Peyer's patch (tissue), 4 donors: ENCODE results near the gene GKN1. TPM values are rescaled to one million over a fixed set of nuclear protein-coding genes. Genes with fewer than 3 reads are reported as not detected.

Experiments
- DNase-seq, 3 donors: peaks; one replicate each; pipeline ENCODE4 v3.0.0-alpha.2; 2017 to 2019
- H3K27ac ChIP-seq, 4 donors: fragments of 200-600 bp; sonication (generic); one replicate each; pipeline ENCODE4 v1.5.1; 2016 to 2019
- H3K27me3 ChIP-seq, 2 donors: fragments of 200-600 bp; sonication (generic); one replicate each; pipeline ENCODE4 v1.5.1; 2019
- H3K36me3 ChIP-seq, 3 donors: fragments of 200-600 bp; sonication (generic); one replicate each; pipeline ENCODE4 v1.5.1; 2016 to 2019
- H3K4me1 ChIP-seq, 4 donors: fragments of 200-600 bp; sonication (generic); one replicate each; pipeline ENCODE4 v1.5.1; 2016 to 2019
- H3K4me3 ChIP-seq, 4 donors: fragments of 200-600 bp; sonication (generic); 1 replicate in 3 of 4; 2 replicates in 1 of 4; pipeline ENCODE4 v1.5.1; 2016 to 2019; ENCODE audit warnings: mild to moderate bottlenecking in 1 of 4
- H3K9me3 ChIP-seq, 4 donors: fragments of 200-600 bp; sonication (generic); one replicate each; pipeline ENCODE4 v1.5.1; 2016 to 2019; ENCODE audit warnings: mild to moderate bottlenecking in 1 of 4
- CTCF ChIP-seq, 6 experiments: fragments of 450-650 bp in 4 of 6; fragments of 200-600 bp in 2 of 6; sonication (generic) in 1 of 6; IDR thresholded peaks; one replicate each; pipeline ENCODE4 v1.5.1; 2017 to 2019; ENCODE audit warnings: antibody characterized with exemption in 6 of 6, mild to moderate bottlenecking in 3 of 6, moderate library complexity in 1 of 6
- POLR2A ChIP-seq, 2 donors: fragments of 450-650 bp; IDR thresholded peaks; one replicate each; pipeline ENCODE4 v1.5.1; 2017; ENCODE audit warnings: antibody characterized with exemption in 2 of 2, mild to moderate bottlenecking in 2 of 2, moderate library complexity in 2 of 2
- total RNA-seq, 4 donors: library from RNA; depleted of rRNA; stranded (reverse); fragments of >200 nt; gene quantifications; one replicate each; pipeline ENCODE4 v1.1.0, GENCODE V29; 2016

GKN1 gene
- total RNA-seq, 4 donors from 2014 or later, result not detected

GRCh38 chr2:68937346-68938055 lies 36.9 kb upstream of the GKN1 start:
- no peak for DNase-seq
- Histone ChIP-seq H3K27me3 (no peaks in the 10 kb centered on the region), H3K36me3 (no peaks in the 10 kb centered on the region), H3K4me3 (no peak overlapping the region), H3K9me3 (no peaks in the 10 kb centered on the region), H3K4me1 (no peaks in the 10 kb centered on the region), H3K27ac (no peak overlapping the region)
- no peak for TF ChIP-seq CTCF (IDR thresholded peaks at IDR 0.05)
- TF ChIP-seq POLR2A (IDR thresholded peaks at IDR 0.05), result no peak

GRCh38 chr2:68938938-68939337 lies 35.5 kb upstream of the GKN1 start:
- Histone ChIP-seq H3K27ac (no peak overlapping the region), H3K9me3 (no peaks in the 10 kb centered on the region), H3K4me3 (no peak overlapping the region), H3K36me3 (no peaks in the 10 kb centered on the region), H3K27me3 (no peaks in the 10 kb centered on the region), H3K4me1 (no peaks in the 10 kb centered on the region)
- TF ChIP-seq POLR2A (IDR thresholded peaks at IDR 0.05) (no peak), CTCF (IDR thresholded peaks at IDR 0.05) (no peak)
- no peak for DNase-seq

GRCh38 chr2:68939962-68940361 lies 34.5 kb upstream of the GKN1 start:
- no peaks in the 10 kb centered on the region for H3K4me1 ChIP-seq
- TF ChIP-seq POLR2A (IDR thresholded peaks at IDR 0.05) (no peak), CTCF (IDR thresholded peaks at IDR 0.05) (no peak)
- no peak for DNase-seq
- H3K4me3 ChIP-seq, result no peak overlapping the region
- H3K36me3 ChIP-seq, result no peaks in the 10 kb centered on the region
- H3K27ac ChIP-seq, result no peak overlapping the region
- no peaks in the 10 kb centered on the region for H3K27me3 ChIP-seq
- no peaks in the 10 kb centered on the region for H3K9me3 ChIP-seq

GRCh38 chr2:68940369-68940768 lies 34.1 kb upstream of the GKN1 start:
- no peak overlapping the region for H3K4me3 ChIP-seq
- H3K36me3 ChIP-seq, result no peaks in the 10 kb centered on the region
- H3K27ac ChIP-seq, result no peak overlapping the region
- no peaks in the 10 kb centered on the region for H3K27me3 ChIP-seq
- H3K9me3 ChIP-seq, result no peaks in the 10 kb centered on the region
- H3K4me1 ChIP-seq, result no peaks in the 10 kb centered on the region
- no peak for DNase-seq
- TF ChIP-seq CTCF (IDR thresholded peaks at IDR 0.05), result no peak
- no peak for TF ChIP-seq POLR2A (IDR thresholded peaks at IDR 0.05)

- TF ChIP-seq POLR2A (IDR thresholded peaks at IDR 0.05), result no peak
- no peaks in the 10 kb centered on the region for H3K36me3 ChIP-seq
- H3K27me3 ChIP-seq, result no peaks in the 10 kb centered on the region
- no peak overlapping the region for H3K4me3 ChIP-seq
- no peaks in the 10 kb centered on the region for H3K9me3 ChIP-seq
- no peak overlapping the region for H3K27ac ChIP-seq
- no peak for DNase-seq
- H3K4me1 ChIP-seq, result no peaks in the 10 kb centered on the region
Measured at GRCh38 chr2:68942827-68943226, 31.6 kb upstream of the GKN1 start.

- no peaks in the 10 kb centered on the region for H3K36me3 ChIP-seq
- peak; percentile 37 to 80 (median 53) for DNase-seq
- H3K27ac ChIP-seq, result no peak overlapping the region
- H3K9me3 ChIP-seq, result no peaks in the 10 kb centered on the region
- no peaks in the 10 kb centered on the region for H3K4me1 ChIP-seq
- H3K4me3 ChIP-seq, result no peak overlapping the region
- H3K27me3 ChIP-seq, result no peaks in the 10 kb centered on the region
- TF ChIP-seq CTCF (IDR thresholded peaks at IDR 0.05), result peak; percentile 57 to 87 (median 70)
- no peak for TF ChIP-seq POLR2A (IDR thresholded peaks at IDR 0.05)
Measured at GRCh38 chr2:68943581-68944568, 30.6 kb upstream of the GKN1 start.
